ENCODE data around the gene MGMT. TPM values are rescaled to one million over a fixed set of nuclear protein-coding genes. Genes with fewer than 3 reads are reported as not detected.

MGMT gene
- total and polyA plus RNA-seq, 2 donors (not counting 3 experiments of a cell fraction or from before 2014, with no cell fraction given), result 15.0 to 15.2 TPM

DNA sequence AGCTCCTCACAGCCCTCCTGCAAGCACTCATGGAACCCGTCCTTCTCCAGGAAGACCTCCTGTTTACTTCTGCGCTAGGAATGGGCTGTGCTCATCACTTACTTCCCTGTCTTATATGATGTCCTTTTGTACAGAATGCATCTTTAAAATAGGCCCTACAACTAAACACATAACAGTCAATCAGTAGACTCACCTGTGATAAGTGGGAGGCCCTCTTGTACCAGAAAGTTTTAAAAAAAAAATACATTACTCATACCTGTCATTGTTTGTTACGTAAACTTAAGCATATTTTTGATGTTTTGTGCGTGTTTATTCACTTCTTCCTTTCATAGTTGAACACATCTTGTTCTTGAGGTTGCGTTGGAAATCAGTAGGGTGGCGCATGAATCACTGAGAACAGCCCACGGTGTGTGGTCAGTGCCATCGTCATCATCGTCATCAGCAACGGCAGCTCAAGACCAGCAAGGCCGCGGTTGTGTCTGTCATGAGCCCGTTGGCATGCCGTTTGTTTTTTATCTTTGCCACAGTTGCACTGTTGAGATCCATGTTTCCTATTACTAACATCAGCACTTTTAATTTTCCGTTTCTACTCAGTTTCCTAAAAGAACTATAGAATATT, 232.8 kb downstream of the MGMT start:
- TF ChIP-seq EZH2 (IDR thresholded peaks at IDR 0.05; ENCODE audit: borderline replicate concordance, low read depth, low read length, severe bottlenecking), result no peak
- Histone ChIP-seq H3K36me3 (ENCODE audit: control insufficient read depth in 2 of 2, extremely low read depth in 1 of 2, insufficient read depth in 2 of 2, low read length in 2 of 2) (no peaks in the 10 kb centered on the region), H3K4me2 (ENCODE audit: insufficient read depth, low read length) (no peak overlapping the region), H3K4me1 (ENCODE audit: control insufficient read depth, extremely low read depth, insufficient read depth, low read length) (no peaks in the 10 kb centered on the region), H3K79me2 (ENCODE audit: control insufficient read depth, insufficient read depth, low read length) (no peaks in the 10 kb centered on the region), H3K27me3 (ENCODE audit: control insufficient read depth in 2 of 2, insufficient read depth in 2 of 2, low read length in 2 of 2) (no peaks in the 10 kb centered on the region), H2AFZ (ENCODE audit: low read depth, low read length) (no peak overlapping the region), H3K9me3 (replicated peaks; ENCODE audit: control insufficient read depth, insufficient read depth, low read length) (no peaks in the 10 kb centered on the region), H4K20me1 (replicated peaks; ENCODE audit: control insufficient read depth, extremely low read depth, insufficient read depth, low read length) (no peaks in the 10 kb centered on the region), H3K4me3 (replicated peaks in 1 of 3; ENCODE audit: insufficient read depth in 1 of 3, low read depth in 1 of 3, low read length in 3 of 3) (no peak overlapping the region), H3K9me1 (replicated peaks; ENCODE audit: control insufficient read depth, extremely low read depth, insufficient read depth, low read length) (no peaks in the 10 kb centered on the region), H3K27ac (ENCODE audit: insufficient read depth, low read depth, low read length) (no peak overlapping the region), H3K9ac (replicated peaks; ENCODE audit: extremely low read depth, insufficient read depth, low read length) (no peak overlapping the region)
- no peak for FAIRE-seq
- no peak for DNase-seq (ENCODE audit: low read depth, low spot score)
- CTCF ChIA-PET, result no interaction called here
- BruUV-seq (replicated peaks), result no TSS peak
- POLR2A ChIA-PET, result no interaction called here
- intact Hi-C loops (cut with micrococcal nuclease), result no loop called here
- dilution Hi-C loops (cut with MboI; ENCODE audit: extremely low pct_ligation_motif_present, low sequenced_read_pairs), result no loop called here

DNA sequence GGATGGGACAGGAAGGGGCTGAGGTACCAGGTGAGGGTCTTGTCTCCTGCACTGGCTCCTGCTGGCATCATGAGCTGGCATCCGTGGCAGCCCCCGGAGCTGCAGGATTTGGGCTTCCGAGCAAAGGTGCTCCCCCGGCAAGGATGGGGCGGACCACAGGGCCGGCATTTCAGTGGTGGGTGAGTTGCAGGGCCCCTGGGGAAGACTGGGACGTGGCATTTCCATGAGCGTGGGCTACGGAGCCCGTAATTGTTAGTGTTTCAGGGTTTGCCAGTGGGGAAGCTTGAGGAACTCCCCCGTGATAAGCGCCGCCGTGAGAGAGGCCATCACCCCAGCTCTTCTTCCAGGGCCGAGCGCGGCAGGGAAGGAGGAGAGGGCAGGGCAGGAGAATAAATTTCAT, 235.6 kb downstream of the MGMT start:
- BruUV-seq (replicated peaks), result no TSS peak
- TF ChIP-seq, protein P1, sequence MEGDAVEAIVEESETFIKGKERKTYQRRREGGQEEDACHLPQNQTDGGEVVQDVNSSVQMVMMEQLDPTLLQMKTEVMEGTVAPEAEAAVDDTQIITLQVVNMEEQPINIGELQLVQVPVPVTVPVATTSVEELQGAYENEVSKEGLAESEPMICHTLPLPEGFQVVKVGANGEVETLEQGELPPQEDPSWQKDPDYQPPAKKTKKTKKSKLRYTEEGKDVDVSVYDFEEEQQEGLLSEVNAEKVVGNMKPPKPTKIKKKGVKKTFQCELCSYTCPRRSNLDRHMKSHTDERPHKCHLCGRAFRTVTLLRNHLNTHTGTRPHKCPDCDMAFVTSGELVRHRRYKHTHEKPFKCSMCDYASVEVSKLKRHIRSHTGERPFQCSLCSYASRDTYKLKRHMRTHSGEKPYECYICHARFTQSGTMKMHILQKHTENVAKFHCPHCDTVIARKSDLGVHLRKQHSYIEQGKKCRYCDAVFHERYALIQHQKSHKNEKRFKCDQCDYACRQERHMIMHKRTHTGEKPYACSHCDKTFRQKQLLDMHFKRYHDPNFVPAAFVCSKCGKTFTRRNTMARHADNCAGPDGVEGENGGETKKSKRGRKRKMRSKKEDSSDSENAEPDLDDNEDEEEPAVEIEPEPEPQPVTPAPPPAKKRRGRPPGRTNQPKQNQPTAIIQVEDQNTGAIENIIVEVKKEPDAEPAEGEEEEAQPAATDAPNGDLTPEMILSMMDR (IDR thresholded peaks at IDR 0.05; ENCODE audit: extremely low read depth in 1 of 2, insufficient read depth in 1 of 2, low read depth in 1 of 2, low read length in 2 of 2), result no peak
- no peak for TF ChIP-seq JUN (IDR thresholded peaks at IDR 0.05; ENCODE audit: borderline replicate concordance, insufficient read depth, insufficient read length, low read depth)
- no peak for TF ChIP-seq FOS (IDR thresholded peaks at IDR 0.05; ENCODE audit: borderline replicate concordance, insufficient read depth, low read length)
- no peak for TF ChIP-seq GATA2 (IDR thresholded peaks at IDR 0.05; ENCODE audit: insufficient read depth, insufficient read length, low read depth, low read length)
- TF ChIP-seq POLR2A (IDR thresholded peaks at IDR 0.05; ENCODE audit: low read depth, low read length), result no peak
- TF ChIP-seq MAX (IDR thresholded peaks at IDR 0.05; ENCODE audit: insufficient read depth, insufficient read length), result no peak
- no peak for TF ChIP-seq POLR2AphosphoS5 (IDR thresholded peaks at IDR 0.05; ENCODE audit: insufficient read depth, low read depth, low read length)
- no peak for TF ChIP-seq EZH2 (IDR thresholded peaks at IDR 0.05; ENCODE audit: borderline replicate concordance, low read depth, low read length, severe bottlenecking)
- TF ChIP-seq MYC (IDR thresholded peaks at IDR 0.05; ENCODE audit: low read depth, low read length), result no peak
- H3K79me2 ChIP-seq (ENCODE audit: control insufficient read depth, insufficient read depth, low read length), result no peaks in the 10 kb centered on the region
- H3K9me1 ChIP-seq (replicated peaks; ENCODE audit: control insufficient read depth, extremely low read depth, insufficient read depth, low read length), result no peaks in the 10 kb centered on the region
- no peaks in the 10 kb centered on the region for H4K20me1 ChIP-seq (replicated peaks; ENCODE audit: control insufficient read depth, extremely low read depth, insufficient read depth, low read length)
- no peak overlapping the region for H3K27ac ChIP-seq (ENCODE audit: insufficient read depth, low read depth, low read length)
- H2AFZ ChIP-seq (ENCODE audit: low read depth, low read length), result no peak overlapping the region
- intact Hi-C loops (cut with micrococcal nuclease), result no loop called here
- CTCF ChIA-PET, result no interaction called here
- H3K27me3 ChIP-seq (ENCODE audit: control insufficient read depth in 2 of 2, insufficient read depth in 2 of 2, low read length in 2 of 2), result no peaks in the 10 kb centered on the region
- POLR2A ChIA-PET, result no interaction called here
- dilution Hi-C loops (cut with MboI; ENCODE audit: extremely low pct_ligation_motif_present, low sequenced_read_pairs), result no loop called here
- no peak overlapping the region for H3K4me3 ChIP-seq (replicated peaks in 1 of 3; ENCODE audit: insufficient read depth in 1 of 3, low read depth in 1 of 3, low read length in 3 of 3)
- no peaks in the 10 kb centered on the region for H3K4me1 ChIP-seq (ENCODE audit: control insufficient read depth, extremely low read depth, insufficient read depth, low read length)
- no peak overlapping the region for H3K4me2 ChIP-seq (ENCODE audit: insufficient read depth, low read length)
- no peak for DNase-seq (ENCODE audit: low read depth, low spot score)
- H3K36me3 ChIP-seq (ENCODE audit: control insufficient read depth in 2 of 2, extremely low read depth in 1 of 2, insufficient read depth in 2 of 2, low read length in 2 of 2), result no peaks in the 10 kb centered on the region
- H3K9me3 ChIP-seq (replicated peaks; ENCODE audit: control insufficient read depth, insufficient read depth, low read length), result no peaks in the 10 kb centered on the region
- no peak overlapping the region for H3K9ac ChIP-seq (replicated peaks; ENCODE audit: extremely low read depth, insufficient read depth, low read length)
- FAIRE-seq, result no peak
